HG03045 (cell line): ENCODE data around the gene ABHD6.
"Not testable (repeated sequence)": the region's sequence is repeated elsewhere in the genome, so short reads cannot be mapped to it uniquely, and the experiment has no call there.

Source experiments
- ATAC-seq: cut with Tn5 transposase; IDR thresholded peaks from one replicate; pipeline ENCODE4 v1.9.1; 2021; ENCODE audit warnings: mild to moderate bottlenecking, moderate library complexity; ENCODE audit not compliant: unreplicated experiment

Gene ABHD6

GRCh38 chr3:58207954-58208353 is 29.6 kb upstream of the ABHD6 start:
- no peak for ATAC-seq

- no peak for ATAC-seq
Measured at GRCh38 chr3:58209933-58210332, 27.7 kb upstream of the ABHD6 start.

- ATAC-seq: no peak
Measured at GRCh38 chr3:58210761-58211460, 26.7 kb upstream of the ABHD6 start, which contains the start of gene DNASE1L3. Gene DNASE1L3, minus strand, starts transcription at chr3:58210972. Its CDS starts 66 bp downstream, at chr3:58210906.

- peak; percentile 79 for ATAC-seq
Measured at GRCh38 chr3:58214484-58215316, 22.9 kb upstream of the ABHD6 start.

- ATAC-seq: no peak
Measured at GRCh38 chr3:58215317-58216025, 22.1 kb upstream of the ABHD6 start.

- ATAC-seq: no peak
Measured at GRCh38 chr3:58216496-58217195, 20.9 kb upstream of the ABHD6 start.

GRCh38 chr3:58217209-58217811 is 20.3 kb upstream of the ABHD6 start:
- peak; percentile 37 for ATAC-seq

GRCh38 chr3:58218904-58219303 is 18.7 kb upstream of the ABHD6 start:
- ATAC-seq: no peak

GRCh38 chr3:58222161-58222724 is 15.3 kb upstream of the ABHD6 start:
- ATAC-seq: no peak

- ATAC-seq: no peak
Measured at GRCh38 chr3:58223855-58224254, 13.7 kb upstream of the ABHD6 start.

GRCh38 chr3:58227933-58228332 is 9.7 kb upstream of the ABHD6 start:
- not testable (repeated sequence) for ATAC-seq

GRCh38 chr3:58230876-58231552 is 6.6 kb upstream of the ABHD6 start:
- ATAC-seq: no peak

- no peak for ATAC-seq
Measured at GRCh38 chr3:58231666-58232065, 5.9 kb upstream of the ABHD6 start.

- no peak for ATAC-seq
Measured at GRCh38 chr3:58234516-58234931, 3.1 kb upstream of the ABHD6 start.

- ATAC-seq: no peak
Measured at GRCh38 chr3:58235970-58236369, 1.6 kb upstream of the ABHD6 start.

GRCh38 chr3:58236527-58237237 is 910 bp upstream of the ABHD6 start:
- no peak for ATAC-seq

GRCh38 chr3:58237941-58238681 is 519 bp downstream of the ABHD6 start:
- peak; percentile 34 for ATAC-seq

- ATAC-seq: no peak
Measured at GRCh38 chr3:58238830-58239229, 1.2 kb downstream of the ABHD6 start.
